Adipocyte (in vitro differentiated cells): Measurements from ENCODE around the gene RPL9.
"Not testable (repeated sequence)": the region's sequence is repeated elsewhere in the genome, so short reads cannot be mapped to it uniquely, and the experiment has no call there.

Experiments used
- DNase-seq: peaks from one replicate; pipeline ENCODE4 v3.0.0-alpha.2; 2015; ENCODE audit warnings: low read depth
- H3K27me3 ChIP-seq: replicated peaks from 2 replicates; pipeline ENCODE4 v1.7.0; 2013; ENCODE audit warnings: mild to moderate bottlenecking, low read length, moderate library complexity; ENCODE audit not compliant: control insufficient read depth, insufficient read depth
- H3K36me3 ChIP-seq: 2 replicates; pipeline ENCODE4 v1.7.0; 2013; ENCODE audit warnings: low read length, mild to moderate bottlenecking, moderate library complexity; ENCODE audit not compliant: control insufficient read depth, insufficient read depth, severe bottlenecking
- H3K4me1 ChIP-seq: 2 replicates; pipeline ENCODE4 v1.7.0; 2013; ENCODE audit warnings: mild to moderate bottlenecking, low read length, moderate library complexity; ENCODE audit not compliant: control insufficient read depth, insufficient read depth
- H3K4me3 ChIP-seq: 2 replicates; pipeline ENCODE4 v1.7.0; 2013; ENCODE audit warnings: mild to moderate bottlenecking, low read length, moderate library complexity
- H3K9ac ChIP-seq: 2 replicates; pipeline ENCODE4 v1.7.0; 2013; ENCODE audit warnings: mild to moderate bottlenecking, low read length, moderate library complexity
- H3K9me3 ChIP-seq: 2 replicates; pipeline ENCODE4 v1.7.0; 2013; ENCODE audit warnings: mild to moderate bottlenecking, low read length, moderate library complexity; ENCODE audit not compliant: control insufficient read depth

RPL9 gene

DNA sequence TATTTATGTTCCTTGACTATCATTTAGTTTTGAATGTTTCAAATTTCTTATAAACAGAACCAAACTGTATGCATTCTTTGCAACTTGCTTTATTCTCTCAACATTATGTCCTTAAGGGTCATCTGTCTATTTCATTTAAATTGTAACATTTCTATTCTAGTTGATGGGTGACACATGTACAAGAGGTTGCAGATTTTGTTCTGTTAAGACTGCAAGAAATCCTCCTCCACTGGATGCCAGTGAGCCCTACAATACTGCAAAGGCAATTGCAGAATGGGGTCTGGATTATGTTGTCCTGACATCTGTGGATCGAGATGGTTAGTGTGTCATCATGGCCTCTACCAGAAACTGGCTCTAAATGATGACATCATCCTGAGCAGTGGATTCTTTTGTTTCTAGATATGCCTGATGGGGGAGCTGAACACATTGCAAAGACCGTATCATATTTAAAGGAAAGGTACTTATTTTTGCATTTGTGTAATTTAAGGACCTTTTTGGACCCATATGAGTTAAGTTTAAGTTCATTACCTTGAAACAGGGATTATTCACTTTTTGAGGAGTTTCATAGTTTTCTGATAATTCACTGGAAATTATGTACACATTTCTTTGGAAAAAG lies 6.3 kb upstream of the RPL9 start:
- DNase-seq, result peak; percentile 85
- Histone ChIP-seq H3K4me3 (peak overlapping the region; percentile 43), H3K27me3 (no peaks in the 10 kb centered on the region), H3K36me3 (peaks cover 22% of the 10 kb centered on the region), H3K4me1 (peaks cover 12% of the 10 kb centered on the region), H3K9ac (peak overlapping the region; percentile 63), H3K9me3 (no peaks in the 10 kb centered on the region)

DNA sequence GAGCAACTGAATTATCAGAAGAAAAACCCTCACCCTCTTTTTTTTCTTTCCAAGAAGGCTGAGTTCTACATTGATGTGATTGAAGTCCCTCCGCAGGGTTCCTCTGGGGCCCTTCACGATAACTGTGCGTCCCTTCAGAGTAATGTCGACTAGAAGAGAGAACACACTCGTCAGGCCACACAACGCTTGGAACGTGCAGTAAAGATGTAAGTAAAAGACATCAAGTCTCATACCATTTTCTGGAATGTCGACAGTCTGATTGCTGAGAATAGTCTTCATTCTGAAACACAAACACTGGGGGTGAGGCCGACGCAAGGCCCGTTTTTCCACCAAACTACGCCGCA lies 589 bp downstream of the RPL9 start:
- Histone ChIP-seq H3K4me3 (peak overlapping the region; percentile 100), H3K9ac (peak overlapping the region; percentile 98), H3K36me3 (peaks cover 51% of the 10 kb centered on the region), H3K4me1 (peaks cover 27% of the 10 kb centered on the region)
- H3K27me3 ChIP-seq, DNase-seq, H3K9me3 ChIP-seq: not testable (repeated sequence)

DNA sequence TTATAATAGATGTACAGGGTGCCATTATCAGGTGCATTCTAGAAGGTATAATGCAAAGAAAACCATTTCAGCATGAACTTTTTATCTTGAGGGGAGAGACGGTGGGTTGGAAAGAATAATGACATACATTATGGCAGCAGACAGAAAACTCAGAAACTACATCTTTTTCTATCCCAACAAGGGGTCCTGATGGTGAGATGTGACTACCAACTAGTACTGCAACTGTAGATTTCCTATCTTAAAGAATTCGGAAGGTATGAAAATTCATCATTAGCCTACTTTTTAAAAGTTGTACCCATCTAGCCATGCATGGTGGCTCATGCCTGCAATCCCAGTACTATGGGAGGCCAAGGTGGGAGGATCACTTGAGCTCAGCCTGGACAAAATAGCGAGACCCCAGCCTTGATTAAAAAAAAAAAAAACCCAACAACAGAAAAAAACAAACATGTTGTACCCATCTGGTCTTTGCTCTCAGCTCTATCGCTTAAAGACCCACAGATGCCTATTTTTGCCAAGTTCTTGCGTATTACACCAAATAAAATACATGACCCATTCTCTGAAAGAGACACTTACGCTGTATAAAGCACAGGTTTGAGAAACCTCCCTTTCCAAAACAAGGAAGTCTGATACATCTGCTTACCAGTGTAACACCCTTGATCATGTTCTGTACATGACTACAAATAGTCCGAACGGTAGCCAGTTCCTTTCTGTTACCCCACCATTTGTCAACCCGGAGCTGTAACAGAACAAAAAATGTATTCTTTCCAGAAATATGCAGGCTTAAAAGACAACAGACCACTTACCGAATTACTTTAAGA lies 1.6 kb downstream of the RPL9 start:
- Histone ChIP-seq H3K4me3 (peak overlapping the region; percentile 100), H3K27me3 (no peaks in the 10 kb centered on the region), H3K4me1 (peaks cover 34% of the 10 kb centered on the region), H3K9me3 (no peaks in the 10 kb centered on the region), H3K9ac (peak overlapping the region; percentile 98), H3K36me3 (peaks cover 57% of the 10 kb centered on the region)
- DNase-seq, result no peak

- no peak for DNase-seq
- Histone ChIP-seq H3K4me1 (peaks cover 48% of the 10 kb centered on the region), H3K9ac (peak overlapping the region; percentile 98), H3K4me3 (peak overlapping the region; percentile 100), H3K9me3 (no peaks in the 10 kb centered on the region), H3K36me3 (peaks cover 68% of the 10 kb centered on the region), H3K27me3 (no peaks in the 10 kb centered on the region)
Observed at GRCh38 chr4:39455486-39455885, 3.2 kb downstream of the RPL9 start.

DNA sequence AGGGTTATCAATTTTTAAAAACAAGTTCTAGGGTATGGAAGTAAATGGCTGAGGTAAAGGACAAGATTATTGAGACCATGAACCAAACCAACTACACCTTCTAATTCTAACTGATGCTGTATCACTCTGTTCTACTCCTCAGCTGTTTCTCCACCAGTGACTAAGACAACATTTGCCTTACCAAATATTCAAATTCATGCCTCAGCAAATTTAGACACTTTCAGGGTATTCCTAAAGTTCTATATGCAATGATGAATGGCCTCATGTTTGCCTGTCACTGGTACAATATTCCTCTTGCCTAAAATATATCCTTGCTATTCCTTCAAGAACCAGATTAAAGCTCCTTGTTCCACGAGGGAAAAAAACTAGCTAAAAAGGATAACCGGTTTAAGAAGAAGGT lies 5.0 kb downstream of the RPL9 start:
- Histone ChIP-seq H3K4me3 (no peak overlapping the region), H3K36me3 (peaks cover 80% of the 10 kb centered on the region), H3K9me3 (no peaks in the 10 kb centered on the region), H3K27me3 (no peaks in the 10 kb centered on the region), H3K9ac (no peak overlapping the region), H3K4me1 (peaks cover 52% of the 10 kb centered on the region)
- DNase-seq, result no peak

DNA sequence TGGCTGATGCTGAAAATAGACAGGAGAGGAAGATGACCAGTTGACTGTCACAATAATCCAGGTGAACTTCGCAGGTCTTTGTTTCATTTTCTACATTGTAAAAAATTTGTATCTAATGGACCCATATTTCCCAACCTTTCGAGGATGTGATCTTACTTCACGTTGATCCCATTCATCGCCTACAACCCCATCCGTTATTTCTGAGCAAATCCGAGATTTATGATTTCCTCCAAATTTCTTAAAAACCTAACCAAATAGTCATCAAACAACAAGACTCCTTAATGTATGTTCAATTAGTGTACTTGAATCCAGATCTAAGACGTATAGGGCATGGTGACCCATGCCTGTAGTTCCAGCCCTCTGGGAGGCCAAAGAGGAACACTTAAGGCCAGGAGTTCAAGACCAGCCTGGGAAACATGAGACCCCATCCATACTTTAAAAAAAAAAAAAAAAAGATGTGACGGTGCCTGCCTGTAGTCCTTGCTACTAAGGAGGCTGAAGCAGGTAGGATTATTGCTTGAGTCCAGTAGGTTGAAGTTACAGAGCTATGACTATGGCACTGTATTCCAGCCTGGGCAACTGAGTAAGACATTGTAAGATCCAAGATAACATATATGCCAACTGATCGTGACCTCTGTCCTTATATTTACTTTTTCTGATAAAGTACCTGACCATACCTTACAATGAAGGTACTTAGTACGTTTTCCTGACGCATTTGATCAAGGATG lies 5.7 kb downstream of the RPL9 start:
- Histone ChIP-seq H3K4me3 (no peak overlapping the region), H3K9ac (no peak overlapping the region), H3K27me3 (no peaks in the 10 kb centered on the region), H3K36me3 (peaks cover 85% of the 10 kb centered on the region), H3K4me1 (peaks cover 52% of the 10 kb centered on the region), H3K9me3 (no peaks in the 10 kb centered on the region)
- DNase-seq, result no peak

- Histone ChIP-seq H3K27me3 (no peaks in the 10 kb centered on the region), H3K9me3 (no peaks in the 10 kb centered on the region), H3K4me1 (peaks cover 54% of the 10 kb centered on the region), H3K4me3 (no peak overlapping the region), H3K9ac (peak overlapping the region; percentile 5), H3K36me3 (peaks cover 83% of the 10 kb centered on the region)
- no peak for DNase-seq
Observed at GRCh38 chr4:39452153-39452859, 6.4 kb downstream of the RPL9 start.

GRCh38 chr4:39451423-39452023 lies 7.2 kb downstream of the RPL9 start:
- peaks cover 75% of the 10 kb centered on the region for H3K36me3 ChIP-seq

DNA sequence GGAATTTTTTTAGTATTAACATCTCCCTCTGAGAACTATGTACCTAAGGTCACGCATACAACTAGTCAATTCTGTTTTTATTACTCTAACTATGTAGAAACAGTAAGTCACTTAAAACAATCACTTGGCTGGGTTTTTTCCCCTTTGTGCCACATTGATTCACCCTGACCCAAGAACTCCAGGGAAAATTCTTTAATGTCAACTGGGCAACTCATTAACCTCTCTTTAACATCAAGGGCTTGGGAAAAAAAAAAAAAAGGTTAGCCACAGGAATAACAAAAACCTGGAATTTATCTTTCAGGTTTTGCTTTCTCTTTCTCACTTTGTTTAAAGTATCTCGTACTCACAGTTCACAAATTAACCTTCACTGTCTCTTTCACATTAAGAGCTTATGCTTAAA lies 8.1 kb downstream of the RPL9 start:
- no peak for DNase-seq
- H3K4me3 ChIP-seq, result no peak overlapping the region
- H3K27me3 ChIP-seq, result no peaks in the 10 kb centered on the region
- H3K9ac ChIP-seq, result no peak overlapping the region
- peaks cover 41% of the 10 kb centered on the region for H3K4me1 ChIP-seq
- H3K36me3 ChIP-seq, result peaks cover 66% of the 10 kb centered on the region
- no peaks in the 10 kb centered on the region for H3K9me3 ChIP-seq

More at GRCh38 chr4:39451423-39452023, 7.2 kb downstream of the RPL9 start:
- H3K4me1 ChIP-seq, result peaks cover 49% of the 10 kb centered on the region
- DNase-seq, result no peak
- no peak overlapping the region for H3K4me3 ChIP-seq
- H3K27me3 ChIP-seq, result no peaks in the 10 kb centered on the region
- H3K9ac ChIP-seq, result peak overlapping the region; percentile 5
- no peaks in the 10 kb centered on the region for H3K9me3 ChIP-seq

GRCh38 chr4:39446842-39447573 lies 11.7 kb downstream of the RPL9 start:
- H3K4me3 ChIP-seq, result peak overlapping the region; percentile 77
- H3K4me1 ChIP-seq, result peaks cover 31% of the 10 kb centered on the region
- peaks cover 36% of the 10 kb centered on the region for H3K36me3 ChIP-seq
- no peaks in the 10 kb centered on the region for H3K9me3 ChIP-seq
- H3K27me3 ChIP-seq, result no peaks in the 10 kb centered on the region
- peak; percentile 10 for DNase-seq
- peak overlapping the region; percentile 73 for H3K9ac ChIP-seq
